Body of pancreas (tissue), 4 donors: ENCODE results near the gene GOLGA8J. TPM values are rescaled to one million over a fixed set of nuclear protein-coding genes. Genes with fewer than 3 reads are reported as not detected.
"Not testable (repeated sequence)": the region's sequence is repeated elsewhere in the genome, so short reads cannot be mapped to it uniquely, and the experiment has no call there.

Experiments used
- ATAC-seq: fragments of 150-250 bp; one replicate; pipeline ENCODE4 v1.9.1; 2016
- DNase-seq, 4 donors: peaks; one replicate each; pipeline ENCODE4 v3.0.0-alpha.2; 2019
- H3K27ac ChIP-seq, 4 donors: fragments of 200-600 bp; sonication (generic); 1 replicate in 3 of 4; 2 replicates in 1 of 4; pipeline versions ENCODE4 v1.5.1 to v1.6.1; 2016 to 2019; ENCODE audit warnings: mild to moderate bottlenecking in 1 of 4, mixed read lengths in 1 of 4, moderate library complexity in 1 of 4
- H3K27me3 ChIP-seq, 2 donors: fragments of 200-600 bp; sonication (generic); one replicate each; pipeline ENCODE4 v1.6.0; 2016; ENCODE audit warnings: mild to moderate bottlenecking in 1 of 2
- H3K36me3 ChIP-seq, 2 donors: fragments of 200-600 bp; sonication (generic); replicated peaks in 1 of 2; 2 replicates each; pipeline ENCODE4 v1.5.1; 2016; ENCODE audit warnings: low read depth in 2 of 2; ENCODE audit not compliant: insufficient read depth in 1 of 2
- H3K4me1 ChIP-seq: fragments of 200-600 bp; sonication (generic); one replicate; pipeline ENCODE4 v1.6.0; 2016
- H3K4me3 ChIP-seq, 2 donors: fragments of 200-600 bp; sonication (generic); 1 replicate in 1 of 2; 2 replicates in 1 of 2; pipeline ENCODE4 v1.5.1; 2016 to 2019
- H3K9me3 ChIP-seq, 3 donors: fragments of 200-600 bp; sonication (generic); 1 replicate in 2 of 3; 2 replicates in 1 of 3; pipeline ENCODE4 v1.5.1; 2016
- CTCF ChIP-seq, 7 experiments: fragments of 450-650 bp in 4 of 7; fragments of 200-600 bp in 3 of 7; sonication (generic) in 3 of 7; IDR thresholded peaks; one replicate each; pipeline ENCODE4 v1.5.1; 2016 to 2019; ENCODE audit warnings: antibody characterized with exemption in 7 of 7
- POLR2A ChIP-seq, 3 donors: fragments of 450-650 bp; IDR thresholded peaks; one replicate each; pipeline ENCODE4 v1.6.1; 2016; ENCODE audit warnings: antibody characterized with exemption in 3 of 3, mild to moderate bottlenecking in 2 of 3
- WGBS, 2 donors: methylation state at CpG; one replicate each; pipeline ENCODE4 v1.1.5; 2017; 5-methylcytosine and 5-hydroxymethylcytosine counted together
- intact Hi-C: fragments of 100-400 bp; cut with DNase I; formaldehyde crosslinking; loops from one replicate; pipeline ENCODE4 v1.15.1; 2023
- total RNA-seq, 2 donors: library from RNA; depleted of rRNA; stranded (reverse); fragments of >200 nt; gene quantifications; one replicate each; pipeline ENCODE4 v1.1.0, GENCODE V29; 2016

Gene GOLGA8J
- total RNA-seq, 2 donors from 2014 or later: not detected

- intact Hi-C loops: no loop called here
- DNase-seq: no peak
- Histone ChIP-seq H3K9me3 (no peaks in the 10 kb centered on the region), H3K36me3 (no peaks in the 10 kb centered on the region), H3K4me3 (no peak overlapping the region), H3K27ac (no peak overlapping the region), H3K4me1 (peaks cover 13% of the 10 kb centered on the region), H3K27me3 (no peaks in the 10 kb centered on the region)
- 65 to 80% methylated on average over 2 to 3 of the region's 3 CpGs for WGBS, 2 donors
- ATAC-seq: no peak
- TF ChIP-seq CTCF (IDR thresholded peaks at IDR 0.05) (no peak), POLR2A (IDR thresholded peaks at IDR 0.05) (no peak)
Observed at GRCh38 chr15:30041868-30042267, 40.9 kb upstream of the GOLGA8J start.

DNA sequence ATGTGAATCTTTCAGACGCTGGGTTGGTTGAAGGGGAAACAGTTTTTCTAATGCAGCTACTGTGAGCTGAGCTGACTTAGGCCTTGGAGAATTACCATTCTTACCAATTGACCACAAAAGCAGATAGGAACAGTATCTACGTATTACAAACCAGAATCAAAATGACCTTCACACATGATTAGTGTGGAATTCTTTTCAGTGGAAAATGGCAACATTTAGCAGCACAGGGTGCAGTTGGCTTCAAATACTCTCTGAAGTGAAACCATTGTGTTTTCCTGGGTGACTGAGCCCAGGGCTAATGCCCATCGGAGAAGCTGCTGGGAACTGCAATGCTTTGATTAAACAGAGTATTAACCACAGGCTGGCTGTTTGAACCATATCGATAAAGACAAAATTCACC lies 40.2 kb upstream of the GOLGA8J start:
- ATAC-seq: no peak
- intact Hi-C loops: no loop called here
- no peaks in the 10 kb centered on the region for H3K27me3 ChIP-seq
- H3K4me3 ChIP-seq: no peak overlapping the region
- no peaks in the 10 kb centered on the region for H3K36me3 ChIP-seq
- 57 to 60% methylated on average over 4 of the region's 4 CpGs for WGBS, 2 donors
- H3K9me3 ChIP-seq: no peaks in the 10 kb centered on the region
- TF ChIP-seq POLR2A (IDR thresholded peaks at IDR 0.05) (no peak), CTCF (IDR thresholded peaks at IDR 0.05) (no peak)
- peak overlapping the region in 1 of 4 donors; percentile 2 for H3K27ac ChIP-seq
- H3K4me1 ChIP-seq: peaks cover 13% of the 10 kb centered on the region
- no peak for DNase-seq

DNA sequence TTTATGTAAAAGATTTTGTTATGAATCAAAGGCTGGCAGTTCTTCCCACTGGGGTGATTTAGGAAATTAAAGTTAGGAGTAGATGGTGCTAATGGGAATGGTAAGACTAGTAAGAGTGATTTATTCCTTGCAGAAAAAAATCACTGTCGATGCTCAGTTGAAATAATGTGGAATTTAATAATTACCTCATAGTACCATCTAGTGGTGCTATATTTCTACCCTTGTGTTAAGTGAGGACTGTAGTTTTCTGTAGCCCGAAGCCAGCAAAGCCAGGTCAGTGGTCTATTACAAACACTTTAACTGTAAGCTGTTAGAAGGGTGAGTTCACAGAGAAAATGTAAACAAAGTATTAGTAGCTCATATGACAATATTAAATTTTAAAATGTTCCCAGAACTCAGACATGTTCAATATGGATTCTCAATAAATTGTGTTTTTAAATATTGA lies 39.5 kb upstream of the GOLGA8J start:
- Histone ChIP-seq H3K36me3 (no peaks in the 10 kb centered on the region), H3K4me3 (no peak overlapping the region), H3K9me3 (no peaks in the 10 kb centered on the region), H3K27ac (no peak overlapping the region), H3K27me3 (no peaks in the 10 kb centered on the region), H3K4me1 (peaks cover 13% of the 10 kb centered on the region)
- intact Hi-C loops: no loop called here
- 24 to 26% methylated on average over 2 of the region's 2 CpGs for WGBS, 2 donors
- TF ChIP-seq CTCF (IDR thresholded peaks at IDR 0.05) (peak in 4 of 7 experiments; percentile 25 to 45 (median 35)), POLR2A (IDR thresholded peaks at IDR 0.05) (no peak)
- DNase-seq: no peak
- no peak for ATAC-seq

GRCh38 chr15:30044377-30044776 lies 38.4 kb upstream of the GOLGA8J start:
- 74 to 93% methylated on average over 32 to 38 of the region's 42 CpGs for WGBS, 2 donors
- no peaks in the 10 kb centered on the region for H3K36me3 ChIP-seq
- H3K27ac ChIP-seq: no peak overlapping the region
- H3K4me1 ChIP-seq: peaks cover 3% of the 10 kb centered on the region
- no peaks in the 10 kb centered on the region for H3K9me3 ChIP-seq
- no peak for DNase-seq
- TF ChIP-seq CTCF (IDR thresholded peaks at IDR 0.05) (no peak), POLR2A (IDR thresholded peaks at IDR 0.05) (no peak)
- no peaks in the 10 kb centered on the region for H3K27me3 ChIP-seq
- no peak for ATAC-seq
- intact Hi-C loops: no loop called here
- H3K4me3 ChIP-seq: no peak overlapping the region

GRCh38 chr15:30044826-30045225 lies 37.9 kb upstream of the GOLGA8J start:
- 87% methylated on average over 10 to 22 of the region's 22 CpGs for WGBS, 2 donors
- H3K27ac ChIP-seq, H3K4me3 ChIP-seq, H3K9me3 ChIP-seq, ATAC-seq, H3K27me3 ChIP-seq, H3K36me3 ChIP-seq, H3K4me1 ChIP-seq, DNase-seq, intact Hi-C loops: not testable (repeated sequence)

GRCh38 chr15:30045248-30046041 lies 37.3 kb upstream of the GOLGA8J start:
- WGBS, 2 donors: 62 to 67% methylated on average over 14 to 25 of the region's 26 CpGs
- DNase-seq, H3K27me3 ChIP-seq, H3K9me3 ChIP-seq, H3K36me3 ChIP-seq, intact Hi-C loops, H3K4me1 ChIP-seq, H3K4me3 ChIP-seq, H3K27ac ChIP-seq: not testable (repeated sequence)
- peak; percentile 38 for ATAC-seq
